ENCODE results near the gene AP3B2.
"Not testable (repeated sequence)": the region's sequence is repeated elsewhere in the genome, so short reads cannot be mapped to it uniquely, and the experiment has no call there.

AP3B2 gene, protein sequence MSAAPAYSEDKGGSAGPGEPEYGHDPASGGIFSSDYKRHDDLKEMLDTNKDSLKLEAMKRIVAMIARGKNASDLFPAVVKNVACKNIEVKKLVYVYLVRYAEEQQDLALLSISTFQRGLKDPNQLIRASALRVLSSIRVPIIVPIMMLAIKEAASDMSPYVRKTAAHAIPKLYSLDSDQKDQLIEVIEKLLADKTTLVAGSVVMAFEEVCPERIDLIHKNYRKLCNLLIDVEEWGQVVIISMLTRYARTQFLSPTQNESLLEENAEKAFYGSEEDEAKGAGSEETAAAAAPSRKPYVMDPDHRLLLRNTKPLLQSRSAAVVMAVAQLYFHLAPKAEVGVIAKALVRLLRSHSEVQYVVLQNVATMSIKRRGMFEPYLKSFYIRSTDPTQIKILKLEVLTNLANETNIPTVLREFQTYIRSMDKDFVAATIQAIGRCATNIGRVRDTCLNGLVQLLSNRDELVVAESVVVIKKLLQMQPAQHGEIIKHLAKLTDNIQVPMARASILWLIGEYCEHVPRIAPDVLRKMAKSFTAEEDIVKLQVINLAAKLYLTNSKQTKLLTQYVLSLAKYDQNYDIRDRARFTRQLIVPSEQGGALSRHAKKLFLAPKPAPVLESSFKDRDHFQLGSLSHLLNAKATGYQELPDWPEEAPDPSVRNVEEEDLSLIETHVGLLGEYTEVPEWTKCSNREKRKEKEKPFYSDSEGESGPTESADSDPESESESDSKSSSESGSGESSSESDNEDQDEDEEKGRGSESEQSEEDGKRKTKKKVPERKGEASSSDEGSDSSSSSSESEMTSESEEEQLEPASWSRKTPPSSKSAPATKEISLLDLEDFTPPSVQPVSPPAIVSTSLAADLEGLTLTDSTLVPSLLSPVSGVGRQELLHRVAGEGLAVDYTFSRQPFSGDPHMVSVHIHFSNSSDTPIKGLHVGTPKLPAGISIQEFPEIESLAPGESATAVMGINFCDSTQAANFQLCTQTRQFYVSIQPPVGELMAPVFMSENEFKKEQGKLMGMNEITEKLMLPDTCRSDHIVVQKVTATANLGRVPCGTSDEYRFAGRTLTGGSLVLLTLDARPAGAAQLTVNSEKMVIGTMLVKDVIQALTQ

DNA sequence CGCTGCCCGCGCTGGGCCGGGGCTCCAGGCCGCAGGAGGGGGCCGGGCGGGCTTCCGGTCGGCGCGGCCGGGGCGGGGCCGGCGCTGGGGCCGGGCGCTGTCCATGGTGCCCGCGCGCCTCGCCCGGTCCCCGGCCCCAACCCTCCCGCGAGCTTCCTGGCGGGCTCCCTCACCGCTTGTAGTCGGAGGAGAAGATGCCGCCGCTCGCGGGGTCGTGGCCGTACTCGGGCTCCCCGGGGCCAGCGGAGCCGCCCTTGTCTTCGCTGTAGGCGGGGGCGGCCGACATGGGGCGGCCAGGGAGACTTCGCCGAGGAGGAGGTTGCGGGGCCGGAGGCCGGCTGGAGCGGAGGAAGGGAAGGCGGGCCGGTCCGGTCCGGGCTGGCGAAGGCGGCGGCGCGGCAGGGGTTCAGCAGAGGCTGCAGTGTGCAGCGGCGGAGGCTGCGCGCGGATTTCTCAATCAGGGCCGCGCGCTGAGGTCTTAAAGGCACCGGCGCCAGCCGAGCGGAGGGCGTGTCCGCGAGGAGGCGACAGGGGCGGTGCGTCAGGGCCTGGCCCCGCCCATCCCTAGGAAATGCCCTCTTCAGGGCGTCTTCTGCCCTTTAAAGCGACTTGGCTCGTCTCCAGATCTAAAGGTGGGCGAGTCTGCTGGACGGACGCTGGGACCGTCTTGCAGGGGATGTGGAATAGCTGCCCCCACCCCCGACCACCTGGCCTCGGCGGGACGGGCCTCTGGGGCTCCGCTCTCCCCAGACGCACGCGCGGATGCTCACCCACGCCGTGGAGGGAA, at the start of gene AP3B2:
TSS of gene AP3B2 (minus strand) at position 455 of the 787 bp plus-strand sequence. CDS start at position 286, 169 bp downstream.
- DNase-seq (ENCODE audit: low spot score), result peak; percentile 97

DNA sequence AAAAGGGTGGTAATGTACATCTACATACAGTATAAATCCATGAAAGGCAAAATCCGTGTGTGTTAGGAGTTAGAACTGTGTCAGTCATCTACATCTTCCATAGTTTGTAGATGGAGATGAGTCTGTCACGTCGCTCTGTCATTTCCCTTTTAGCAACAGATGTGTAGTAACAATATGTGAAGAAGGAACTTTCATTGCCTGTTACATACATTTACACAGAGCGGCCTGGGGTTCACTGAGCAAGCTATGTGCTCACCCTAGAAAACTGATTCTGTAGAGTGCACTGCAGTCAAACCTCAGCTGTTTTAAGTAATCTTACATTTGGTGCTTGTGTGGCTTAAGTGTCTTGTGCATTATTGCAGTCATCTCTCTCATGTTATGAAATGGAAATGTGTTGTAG, 41.6 kb upstream of the AP3B2 start:
- no peak for DNase-seq (ENCODE audit: low spot score)

DNA sequence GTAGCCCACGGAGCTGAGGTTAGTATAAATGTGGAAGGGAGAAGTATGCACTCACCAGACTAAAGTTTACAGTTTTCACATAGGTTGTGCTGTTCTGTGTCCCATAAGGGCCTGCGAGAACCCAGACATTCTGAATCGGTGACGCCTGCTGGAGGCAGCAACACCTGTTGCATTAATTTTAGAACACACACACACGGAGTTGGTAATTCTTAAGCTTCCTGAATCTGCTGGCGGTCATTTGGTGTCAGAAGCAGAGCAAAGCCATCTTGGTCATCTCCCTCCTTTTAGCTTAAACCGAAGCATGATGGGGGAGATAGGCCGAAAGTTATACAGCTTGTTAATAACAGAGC, 41.1 kb upstream of the AP3B2 start:
- peak; percentile 49 for DNase-seq (ENCODE audit: low spot score)

DNA sequence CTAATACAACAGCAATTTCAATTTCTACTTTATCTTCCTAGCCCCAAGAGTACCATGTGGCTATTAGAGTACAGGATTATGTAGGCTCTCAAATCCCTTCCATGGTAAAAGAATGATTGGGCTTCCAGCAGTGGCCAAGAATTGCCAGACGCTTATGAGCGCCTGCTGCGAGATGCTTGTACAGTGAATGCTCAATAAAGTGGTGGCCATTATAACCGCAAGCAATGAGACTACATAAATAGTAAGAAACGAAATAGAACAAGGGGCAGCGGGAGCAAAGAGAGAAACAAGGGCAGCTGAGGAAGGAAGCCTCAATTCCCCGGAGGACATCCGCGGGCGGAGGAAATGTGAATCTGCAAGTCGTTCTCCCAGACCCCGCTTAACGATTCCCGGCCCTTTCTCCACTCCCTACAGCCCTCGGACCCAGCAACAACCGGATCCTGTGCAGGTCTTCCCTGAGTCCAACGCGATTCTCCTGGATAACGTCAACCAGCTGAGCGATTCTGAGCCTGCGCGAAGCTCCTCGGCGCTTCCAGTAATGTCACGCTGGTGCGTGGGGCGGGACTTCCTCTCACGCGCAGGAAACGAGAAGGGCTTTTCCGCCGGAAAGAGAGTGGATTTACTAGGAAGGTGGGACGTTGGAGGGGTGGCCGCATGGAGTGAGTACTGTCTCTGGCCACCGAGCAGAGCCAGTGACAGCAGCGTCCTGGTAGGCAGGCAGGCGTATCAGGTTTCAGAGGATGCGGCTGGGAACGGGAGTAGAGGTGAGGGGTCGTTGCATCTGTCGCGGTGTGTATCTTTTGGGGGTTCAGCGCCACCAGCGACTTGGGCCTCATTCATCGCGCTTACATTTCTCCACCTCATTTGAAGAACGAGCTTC, 40.5 kb upstream of the AP3B2 start:
- DNase-seq (ENCODE audit: low spot score), result peak; percentile 94

DNA sequence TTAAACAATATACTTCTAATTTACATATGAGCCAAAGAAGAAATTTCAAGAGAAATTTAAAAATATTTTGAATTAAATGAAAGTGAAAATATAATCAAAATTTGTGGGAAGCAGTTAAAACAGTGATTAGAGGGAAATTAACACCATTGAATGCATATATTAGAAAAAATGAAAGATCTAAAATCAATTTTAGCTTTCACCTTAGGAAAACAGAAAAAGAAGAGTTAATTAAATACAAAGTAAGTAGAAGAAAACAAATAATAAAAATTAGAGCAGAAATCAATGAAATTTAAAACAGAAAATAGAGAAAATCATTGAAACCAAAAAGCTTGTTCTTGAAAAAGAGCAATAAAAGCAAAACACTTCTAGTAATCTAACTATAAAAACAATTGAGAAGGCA, 38.6 kb upstream of the AP3B2 start:
- DNase-seq (ENCODE audit: low spot score), result no peak

DNA sequence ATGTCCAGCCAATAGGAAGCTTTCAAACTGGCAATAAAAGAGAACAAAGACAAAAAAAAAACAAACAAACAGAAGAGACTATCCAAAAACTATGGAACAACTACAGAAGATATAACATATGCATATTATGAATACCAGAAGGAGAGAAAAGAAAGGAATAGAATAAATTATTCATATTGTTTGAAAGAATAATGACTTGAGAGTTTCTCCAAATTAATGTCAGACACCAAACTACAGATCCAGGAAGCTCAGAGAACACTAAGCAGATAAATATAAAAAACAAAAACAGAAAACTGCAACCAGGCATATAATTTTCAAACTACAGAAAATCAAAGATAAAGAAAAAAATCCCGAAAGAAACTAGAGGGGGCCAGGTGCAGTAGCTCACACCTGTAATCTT, 34.1 kb upstream of the AP3B2 start:
- DNase-seq (ENCODE audit: low spot score), result no peak

DNA sequence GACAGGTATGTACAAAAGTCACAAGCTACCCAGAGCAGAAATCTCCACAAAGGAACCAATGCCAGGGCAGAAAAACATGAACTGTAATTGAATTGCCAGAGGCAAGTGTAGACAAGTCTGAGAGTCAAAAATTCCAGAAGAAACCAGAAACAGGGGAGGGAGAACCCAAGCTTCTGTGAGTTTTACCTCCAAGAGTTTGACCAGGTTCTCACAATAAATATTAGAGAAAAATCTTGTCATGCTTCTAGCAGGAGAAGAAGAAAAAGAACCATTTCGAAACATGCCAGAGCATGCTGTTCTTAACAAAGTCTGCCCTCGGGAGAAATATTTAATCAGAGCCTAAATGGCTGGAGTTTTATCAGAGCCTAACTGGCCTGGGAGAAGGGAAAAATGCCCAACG, 32.5 kb upstream of the AP3B2 start:
- DNase-seq (ENCODE audit: low spot score), result no peak

DNA sequence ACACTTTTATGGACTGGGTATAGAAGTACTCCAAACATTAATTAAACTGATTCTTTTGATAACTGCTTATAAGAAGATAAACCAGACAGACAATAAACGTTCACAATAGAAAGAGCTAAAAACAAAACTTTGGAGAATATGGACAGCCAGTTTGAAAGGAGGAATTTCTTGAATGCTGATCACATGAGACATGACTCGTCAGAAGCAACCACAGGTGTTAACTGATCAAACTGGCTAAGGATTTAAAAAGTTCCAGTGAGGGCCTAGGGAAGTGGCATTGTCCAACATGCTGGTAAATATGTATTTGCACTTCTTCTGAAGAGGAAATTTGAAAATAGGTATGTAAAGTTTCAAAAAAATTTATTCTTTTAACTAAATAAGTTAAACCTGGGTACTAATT, 29.4 kb upstream of the AP3B2 start:
- no peak for DNase-seq (ENCODE audit: low spot score)

DNA sequence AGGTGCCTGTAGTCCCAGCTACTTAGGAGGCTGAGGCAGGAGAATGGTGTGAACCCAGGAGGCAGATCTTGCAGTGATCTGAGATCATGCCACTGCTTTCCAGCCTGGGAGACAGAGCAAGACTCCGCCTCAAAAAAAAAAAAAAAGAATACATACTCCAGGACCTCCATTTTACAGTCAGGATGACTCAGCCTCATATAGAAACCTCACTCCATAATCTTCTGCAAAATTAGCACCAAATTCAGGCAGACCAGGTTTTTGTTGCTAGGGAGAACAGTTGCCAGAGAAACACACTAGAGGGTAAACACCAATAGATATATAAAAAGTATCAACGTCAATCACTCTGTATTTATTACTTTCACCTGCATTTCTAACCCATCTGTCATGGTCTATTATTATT, 28.3 kb upstream of the AP3B2 start:
- DNase-seq (ENCODE audit: low spot score), result no peak

DNA sequence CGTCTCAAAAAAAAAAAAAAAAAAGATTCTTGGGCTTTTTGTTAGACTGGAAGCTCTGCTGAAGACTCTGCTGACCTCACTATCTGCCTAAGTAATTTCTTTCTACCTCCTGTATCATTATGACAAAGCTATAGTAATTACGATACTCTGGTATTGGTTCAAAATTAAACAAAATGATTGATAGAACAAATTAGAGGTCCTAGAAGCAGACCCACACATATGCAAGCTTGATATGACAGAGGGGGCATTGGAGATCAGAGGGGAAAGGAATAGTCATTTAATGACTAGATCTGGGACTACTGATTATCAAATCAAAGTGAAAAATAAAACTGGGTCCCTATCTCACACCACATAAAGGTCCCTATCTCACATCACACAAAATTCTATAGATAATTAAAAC, 21.9 kb upstream of the AP3B2 start:
- DNase-seq (ENCODE audit: low spot score), result no peak

DNA sequence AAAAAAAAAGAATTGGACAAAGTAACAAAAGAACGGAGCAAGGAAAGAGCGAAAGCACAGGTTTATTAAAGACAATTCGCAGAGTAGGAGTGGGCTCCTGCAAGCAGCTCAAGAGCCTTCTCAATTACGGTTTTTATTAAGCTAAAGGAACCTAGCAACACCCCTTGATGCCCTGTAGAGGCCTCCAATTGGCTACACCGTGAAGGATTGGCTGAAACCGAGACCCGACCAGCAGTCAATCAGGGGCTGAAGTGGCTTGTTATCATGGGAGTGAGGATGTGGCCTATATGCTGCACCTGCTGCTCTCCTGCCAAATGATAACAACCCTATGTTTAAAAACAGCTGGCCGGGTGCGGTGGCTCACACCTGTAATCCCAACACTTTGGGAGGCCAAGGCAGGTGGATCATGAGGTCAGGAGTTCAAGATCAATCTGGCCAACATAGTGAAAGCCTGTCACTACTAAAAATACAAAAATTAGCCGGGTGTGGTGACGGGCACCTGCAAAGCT, 20.4 kb upstream of the AP3B2 start:
- no peak for DNase-seq (ENCODE audit: low spot score)

DNA sequence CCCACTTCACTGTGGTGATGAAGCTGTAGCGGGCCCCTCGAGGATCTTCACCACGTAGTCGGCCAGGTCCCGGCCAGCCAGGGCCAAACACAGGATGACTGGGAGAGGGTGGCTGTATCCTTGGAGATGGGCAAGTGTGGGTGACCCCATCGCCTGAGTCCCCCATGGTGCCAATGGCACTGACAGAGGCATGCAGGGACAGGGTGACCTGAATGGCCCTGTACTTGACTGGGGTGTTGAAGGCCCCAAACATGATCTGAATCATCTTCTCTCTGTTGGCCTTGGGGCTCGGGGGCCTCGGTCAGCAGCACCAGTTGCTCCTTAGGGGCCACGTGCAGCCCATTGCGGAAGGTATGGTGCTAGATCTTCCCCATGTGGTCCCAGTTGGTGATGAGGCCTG, 17.1 kb upstream of the AP3B2 start:
- no peak for DNase-seq (ENCODE audit: low spot score)

DNA sequence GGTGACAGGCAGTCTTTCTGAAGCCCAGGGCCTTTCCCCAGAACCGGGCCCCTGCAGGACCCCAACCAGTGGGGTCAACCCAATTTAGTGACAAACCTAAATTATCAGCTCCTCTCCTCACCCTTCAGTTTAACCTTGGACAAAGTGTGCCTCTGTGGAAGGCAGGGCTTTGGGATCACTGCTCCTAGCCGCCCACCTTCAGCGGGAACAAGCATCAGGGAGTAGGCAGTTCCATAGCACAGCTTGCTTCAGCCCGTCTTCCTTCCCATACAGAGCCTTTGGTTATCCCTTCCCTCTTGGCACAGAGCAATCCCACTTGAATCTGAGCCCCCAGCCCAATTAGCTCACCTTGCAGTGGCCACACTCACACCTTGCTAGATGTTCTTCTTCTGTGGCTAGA, 5.3 kb upstream of the AP3B2 start:
- DNase-seq (ENCODE audit: low spot score), result no peak

DNA sequence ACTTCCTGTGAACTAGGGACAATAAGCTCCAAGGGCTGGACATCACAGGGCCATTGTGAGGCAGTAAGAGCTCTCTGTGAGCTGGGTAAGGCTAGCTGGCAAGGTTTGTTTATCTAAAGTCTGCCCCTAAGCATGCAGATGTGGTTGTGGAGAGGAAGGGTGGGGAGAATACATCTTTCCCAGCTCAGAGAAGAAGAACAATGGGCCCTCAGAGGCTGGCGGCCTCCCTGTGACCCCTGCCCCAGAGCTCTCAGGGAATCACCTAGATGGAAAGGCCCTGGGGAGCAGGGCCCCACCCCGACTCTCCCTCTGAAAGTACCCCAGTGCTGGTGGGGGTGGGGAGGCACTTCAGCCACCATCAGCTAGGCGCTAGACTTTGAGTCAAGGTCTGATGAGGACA, 4.3 kb upstream of the AP3B2 start:
- DNase-seq (ENCODE audit: low spot score), result no peak

DNA sequence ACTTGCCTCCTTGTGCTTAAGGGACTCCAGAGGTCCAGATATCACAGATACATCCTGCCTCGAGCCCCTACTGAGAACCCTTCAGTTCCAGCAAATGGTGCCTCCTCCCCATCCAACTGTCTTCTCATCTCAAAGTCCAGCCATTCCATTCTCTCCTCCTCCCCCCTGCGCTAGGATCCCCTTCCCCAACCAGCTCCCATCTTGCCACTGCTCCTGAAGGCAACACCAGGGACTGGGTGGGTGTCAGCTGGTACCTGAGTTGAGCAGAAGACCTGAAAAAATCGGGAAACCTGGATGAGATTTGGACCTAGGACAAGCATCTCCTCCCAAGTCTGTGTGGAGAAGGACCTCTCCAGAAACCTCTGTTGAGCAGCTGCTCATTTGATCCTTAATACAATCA, 2.4 kb upstream of the AP3B2 start:
- DNase-seq (ENCODE audit: low spot score), result no peak

DNA sequence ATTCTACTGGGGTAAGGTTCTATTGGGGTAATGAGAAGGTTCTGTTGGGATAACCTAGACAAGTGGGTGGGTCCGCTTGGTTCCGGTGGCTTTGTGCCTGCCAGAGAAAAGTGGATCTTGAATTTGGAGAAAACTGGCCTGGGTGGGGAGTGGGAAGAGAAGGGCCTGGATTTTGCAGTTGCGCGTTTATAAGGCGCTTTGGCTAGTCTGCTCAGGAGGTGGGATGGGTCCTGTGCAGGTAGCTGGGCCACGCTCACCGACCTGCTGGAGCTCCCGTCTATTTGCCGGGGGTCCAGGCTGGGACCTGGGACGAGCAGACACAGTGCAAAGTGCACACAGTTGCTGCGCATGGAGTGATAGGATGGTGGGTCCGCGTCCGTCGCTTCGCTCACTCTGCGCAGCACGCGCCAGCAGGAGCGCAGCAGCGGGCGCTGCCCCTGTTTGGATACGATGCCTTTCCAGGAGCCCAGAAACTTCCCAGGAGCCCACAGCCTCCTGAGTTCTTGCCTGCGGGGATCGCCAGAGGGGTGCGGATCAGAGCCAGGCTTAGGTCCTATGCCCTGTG, 1.3 kb upstream of the AP3B2 start:
- DNase-seq (ENCODE audit: low spot score), result no peak

DNA sequence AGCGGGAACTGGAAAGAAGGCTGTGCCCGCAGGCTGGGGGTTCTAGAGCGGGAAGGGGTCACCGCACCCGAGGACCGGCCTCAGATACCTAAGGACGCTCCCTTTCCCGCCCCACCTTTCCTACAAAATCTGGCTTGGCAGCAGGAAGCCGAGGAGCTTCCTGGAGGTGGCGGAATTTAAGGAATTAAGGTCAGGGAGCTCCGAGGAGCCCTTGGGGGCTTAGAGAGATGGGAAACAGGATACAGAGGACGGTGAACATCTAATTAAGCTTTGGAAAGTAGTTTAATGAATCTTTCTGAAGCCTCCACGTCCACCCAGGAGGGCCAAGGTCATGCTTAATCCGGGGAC, 507 bp upstream of the AP3B2 start:
- DNase-seq (ENCODE audit: low spot score), result no peak

DNA sequence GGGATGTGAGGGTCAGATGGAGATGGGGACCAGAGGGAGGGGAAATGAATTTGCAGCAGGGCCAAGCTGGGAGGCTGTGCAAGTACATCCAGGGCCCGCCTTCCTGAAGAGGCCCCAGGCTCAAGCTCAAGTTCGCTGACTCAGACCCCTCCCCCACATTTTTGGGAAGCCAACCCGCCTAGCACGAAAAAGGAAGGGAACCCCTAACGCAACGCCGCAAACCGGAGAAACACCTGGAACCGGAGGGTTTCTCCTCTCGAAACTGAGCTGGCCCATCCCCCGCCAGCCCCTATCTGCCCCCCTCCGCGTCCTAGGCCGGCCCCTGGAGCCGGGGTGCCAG, 624 bp downstream of the AP3B2 start:
- DNase-seq (ENCODE audit: low spot score), result no peak

DNA sequence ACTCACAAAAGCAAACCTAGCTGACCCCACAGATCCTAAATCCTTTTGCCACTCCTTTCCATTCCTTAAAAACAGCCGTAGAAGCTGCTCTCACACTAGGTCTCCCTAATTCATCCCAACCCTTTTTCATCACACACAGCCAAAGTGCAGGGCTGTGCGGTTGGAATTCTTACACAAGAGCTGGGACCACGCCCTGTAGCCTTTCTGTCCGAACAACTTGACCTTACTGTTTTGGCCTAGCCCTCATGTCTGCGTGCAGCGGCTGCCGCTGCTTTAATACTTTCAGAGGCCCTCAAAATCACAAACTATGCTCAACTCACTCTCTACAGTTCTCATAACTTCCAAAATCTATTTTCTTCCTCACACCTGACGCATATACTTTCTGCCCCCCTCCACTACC, 3.8 kb downstream of the AP3B2 start:
- not testable (repeated sequence) for DNase-seq (ENCODE audit: low spot score)

DNA sequence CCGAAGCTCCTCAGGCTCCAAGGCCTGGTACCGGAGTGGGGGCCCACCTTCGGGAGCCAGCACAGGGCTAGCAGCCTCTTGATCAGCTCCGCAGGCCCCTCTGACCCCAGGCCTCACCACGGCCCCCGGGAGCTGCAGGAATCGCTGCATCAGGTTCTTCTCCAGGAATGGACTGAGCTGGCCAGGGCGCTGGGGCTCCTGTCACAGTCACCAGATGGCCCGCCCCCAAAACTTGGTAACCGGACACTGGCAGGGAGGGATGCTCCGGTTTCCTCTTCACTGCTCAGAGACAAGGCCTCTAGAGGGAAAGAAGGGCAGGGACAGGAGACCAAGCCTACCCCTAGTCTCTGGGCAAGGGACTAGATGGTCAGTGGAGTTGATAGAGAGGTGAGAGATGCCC, 9.9 kb downstream of the AP3B2 start:
- no peak for DNase-seq (ENCODE audit: low spot score)
